Measurements from ENCODE around the gene NFXL1. TPM values are rescaled to one million over a fixed set of nuclear protein-coding genes. Genes with fewer than 3 reads are reported as not detected.

NFXL1 gene
- total RNA-seq (10 to 100 TPM; 13.7 to 16.7 TPM), polyA plus RNA-seq (1 to 10 TPM; 6.0 to 8.2 TPM)
- long read RNA-seq, donor 1, partial matches to known transcripts = 6 of 8 reads
- long read RNA-seq, donor 1, other reads (novel, unspliced or antisense) = 2 of 8 reads
- long read RNA-seq, donor 2, partial matches to known transcripts = 0 of 3 reads
- long read RNA-seq, donor 2, other reads (novel, unspliced or antisense) = 2 of 3 reads

- Histone ChIP-seq H3K4me1 (ENCODE audit: control insufficient read depth in 1 of 2, insufficient read depth in 2 of 2, low read length in 2 of 2) (no peaks in the 10 kb centered on the region), H3K4me3 (ENCODE audit: low read length in 2 of 2) (peak within 1 kb of the TSS; percentile 85 to 92), H3K36me3 (ENCODE audit: control insufficient read depth in 1 of 2, insufficient read depth in 2 of 2, low read length in 1 of 2) (no peaks in the 10 kb centered on the region), H3K27me3 (ENCODE audit: control insufficient read depth in 1 of 2, insufficient read depth in 2 of 2, low read length in 1 of 2) (no peaks in the 10 kb centered on the region), H3K9me3 (ENCODE audit: control insufficient read depth, low read length) (no peaks in the 10 kb centered on the region), H3K27ac (ENCODE audit: low read depth in 1 of 2, low read length in 2 of 2) (peak within 1 kb of the TSS in 1 of 2 donors; percentile 15)
- ATAC-seq (ENCODE audit: low FRiP score) (peak; percentile 100), DNase-seq (peak; percentile 99)
- intact Hi-C loops (cut with DNase I) = loop anchor here in 1 of 2 donors (10.0 kb wide), 1 partner anchor 100 kb away; the partner anchor contains the start of genes CNGA1 and NIPAL1
- 0% methylated on average over 54 to 55 of the region's 55 CpGs for WGBS, 2 donors
These were observed at the start of gene NFXL1 for GRCh38 chr4:47914220-47914925. Gene NFXL1 (minus strand): TSS chr4:47914583. CDS start chr4:47914203, 380 bp downstream.

- no peak for ATAC-seq (ENCODE audit: low FRiP score)
- intact Hi-C loops (cut with DNase I) = no loop called here
- H3K9me3 ChIP-seq (ENCODE audit: control insufficient read depth, low read length) = peaks cover 1% of the 10 kb centered on the region
- H3K27me3 ChIP-seq (ENCODE audit: control insufficient read depth in 1 of 2, insufficient read depth in 2 of 2, low read length in 1 of 2) = no peaks in the 10 kb centered on the region
- H3K27ac ChIP-seq (ENCODE audit: low read depth in 1 of 2, low read length in 2 of 2) = no peak overlapping the region
- no peak for DNase-seq
- H3K4me1 ChIP-seq (ENCODE audit: control insufficient read depth in 1 of 2, insufficient read depth in 2 of 2, low read length in 2 of 2) = no peaks in the 10 kb centered on the region
- H3K4me3 ChIP-seq (ENCODE audit: low read length in 2 of 2) = no peak overlapping the region
- WGBS, 2 donors = 75 to 77% methylated on average over 6 of the region's 6 CpGs
- H3K36me3 ChIP-seq (ENCODE audit: control insufficient read depth in 1 of 2, insufficient read depth in 2 of 2, low read length in 1 of 2) = no peaks in the 10 kb centered on the region
These were observed 40.3 kb upstream of the NFXL1 start for GRCh38 chr4:47954677-47955076.

- 55 to 59% methylated on average over 10 of the region's 10 CpGs for WGBS, 2 donors
- no peak for ATAC-seq (ENCODE audit: low FRiP score)
- no peaks in the 10 kb centered on the region for H3K27me3 ChIP-seq (ENCODE audit: control insufficient read depth in 1 of 2, insufficient read depth in 2 of 2, low read length in 1 of 2)
These were observed 39.9 kb upstream of the NFXL1 start for GRCh38 chr4:47954245-47954644.

GRCh38 chr4:47945930-47946726 lies 31.7 kb upstream of the NFXL1 start:
- Histone ChIP-seq H3K27ac (ENCODE audit: low read depth in 1 of 2, low read length in 2 of 2) (no peak overlapping the region), H3K36me3 (ENCODE audit: control insufficient read depth in 1 of 2, insufficient read depth in 2 of 2, low read length in 1 of 2) (no peaks in the 10 kb centered on the region), H3K27me3 (ENCODE audit: control insufficient read depth in 1 of 2, insufficient read depth in 2 of 2, low read length in 1 of 2) (no peaks in the 10 kb centered on the region), H3K4me1 (ENCODE audit: control insufficient read depth in 1 of 2, insufficient read depth in 2 of 2, low read length in 2 of 2) (no peaks in the 10 kb centered on the region), H3K9me3 (ENCODE audit: control insufficient read depth, low read length) (peaks cover 1% of the 10 kb centered on the region), H3K4me3 (ENCODE audit: low read length in 2 of 2) (no peak overlapping the region)
- intact Hi-C loops (cut with DNase I) = no loop called here
- no peak for DNase-seq
- 81% methylated on average over 5 of the region's 5 CpGs for whole genome bisulfite sequencing, 2 donors
- no peak for ATAC-seq (ENCODE audit: low FRiP score)

More at GRCh38 chr4:47954245-47954644, 39.9 kb upstream of the NFXL1 start:
- Histone ChIP-seq H3K27ac (ENCODE audit: low read depth in 1 of 2, low read length in 2 of 2) (no peak overlapping the region), H3K4me1 (ENCODE audit: control insufficient read depth in 1 of 2, insufficient read depth in 2 of 2, low read length in 2 of 2) (no peaks in the 10 kb centered on the region), H3K9me3 (ENCODE audit: control insufficient read depth, low read length) (peaks cover 1% of the 10 kb centered on the region), H3K4me3 (ENCODE audit: low read length in 2 of 2) (no peak overlapping the region), H3K36me3 (ENCODE audit: control insufficient read depth in 1 of 2, insufficient read depth in 2 of 2, low read length in 1 of 2) (no peaks in the 10 kb centered on the region)
- no peak for DNase-seq
- intact Hi-C loops (cut with DNase I) = no loop called here

GRCh38 chr4:47942081-47942819 lies 27.9 kb upstream of the NFXL1 start:
- intact Hi-C loops (cut with DNase I) = no loop called here
- no peak for ATAC-seq (ENCODE audit: low FRiP score)

GRCh38 chr4:47939456-47939855 lies 25.1 kb upstream of the NFXL1 start:
- Histone ChIP-seq H3K4me3 (ENCODE audit: low read length in 2 of 2) (no peak overlapping the region), H3K36me3 (ENCODE audit: control insufficient read depth in 1 of 2, insufficient read depth in 2 of 2, low read length in 1 of 2) (no peaks in the 10 kb centered on the region), H3K9me3 (ENCODE audit: control insufficient read depth, low read length) (no peaks in the 10 kb centered on the region), H3K27ac (ENCODE audit: low read depth in 1 of 2, low read length in 2 of 2) (no peak overlapping the region), H3K27me3 (ENCODE audit: control insufficient read depth in 1 of 2, insufficient read depth in 2 of 2, low read length in 1 of 2) (no peaks in the 10 kb centered on the region), H3K4me1 (ENCODE audit: control insufficient read depth in 1 of 2, insufficient read depth in 2 of 2, low read length in 2 of 2) (no peaks in the 10 kb centered on the region)
- DNase-seq (no peak), ATAC-seq (ENCODE audit: low FRiP score) (no peak)
- intact Hi-C loops (cut with DNase I) = loop anchor here in 1 of 2 donors (10.0 kb wide), 2 partner anchors 145 to 265 kb away; no protein-coding TSS in a partner anchor
- 85 to 90% methylated on average over 5 of the region's 5 CpGs for WGBS, 2 donors

More at GRCh38 chr4:47942081-47942819, 27.9 kb upstream of the NFXL1 start:
- WGBS, 2 donors = 67 to 68% methylated on average over 10 of the region's 10 CpGs
- H3K36me3 ChIP-seq (ENCODE audit: control insufficient read depth in 1 of 2, insufficient read depth in 2 of 2, low read length in 1 of 2) = no peaks in the 10 kb centered on the region
- H3K27me3 ChIP-seq (ENCODE audit: control insufficient read depth in 1 of 2, insufficient read depth in 2 of 2, low read length in 1 of 2) = no peaks in the 10 kb centered on the region
- no peak for DNase-seq
- no peaks in the 10 kb centered on the region for H3K4me1 ChIP-seq (ENCODE audit: control insufficient read depth in 1 of 2, insufficient read depth in 2 of 2, low read length in 2 of 2)
- no peak overlapping the region for H3K4me3 ChIP-seq (ENCODE audit: low read length in 2 of 2)
- H3K9me3 ChIP-seq (ENCODE audit: control insufficient read depth, low read length) = no peaks in the 10 kb centered on the region
- H3K27ac ChIP-seq (ENCODE audit: low read depth in 1 of 2, low read length in 2 of 2) = no peak overlapping the region

GRCh38 chr4:47936336-47936735 lies 22.0 kb upstream of the NFXL1 start:
- Histone ChIP-seq H3K36me3 (ENCODE audit: control insufficient read depth in 1 of 2, insufficient read depth in 2 of 2, low read length in 1 of 2) (no peaks in the 10 kb centered on the region), H3K4me3 (ENCODE audit: low read length in 2 of 2) (no peak overlapping the region), H3K4me1 (ENCODE audit: control insufficient read depth in 1 of 2, insufficient read depth in 2 of 2, low read length in 2 of 2) (no peaks in the 10 kb centered on the region), H3K27me3 (ENCODE audit: control insufficient read depth in 1 of 2, insufficient read depth in 2 of 2, low read length in 1 of 2) (no peaks in the 10 kb centered on the region), H3K9me3 (ENCODE audit: control insufficient read depth, low read length) (no peaks in the 10 kb centered on the region), H3K27ac (ENCODE audit: low read depth in 1 of 2, low read length in 2 of 2) (no peak overlapping the region)
- intact Hi-C loops (cut with DNase I) = loop anchor here in 1 of 2 donors (10.0 kb wide), 2 partner anchors 148 to 262 kb away; no protein-coding TSS in a partner anchor
- ATAC-seq (ENCODE audit: low FRiP score) = no peak
- WGBS, 2 donors = 87 to 90% methylated on average over 6 of the region's 6 CpGs
- DNase-seq = no peak

- H3K27me3 ChIP-seq (ENCODE audit: control insufficient read depth in 1 of 2, insufficient read depth in 2 of 2, low read length in 1 of 2) = no peaks in the 10 kb centered on the region
- intact Hi-C loops (cut with DNase I) = loop anchor here (5.0 to 10.0 kb wide), 3 partner anchors 151 to 262 kb away; no protein-coding TSS in a partner anchor
- H3K36me3 ChIP-seq (ENCODE audit: control insufficient read depth in 1 of 2, insufficient read depth in 2 of 2, low read length in 1 of 2) = no peaks in the 10 kb centered on the region
- no peak overlapping the region for H3K27ac ChIP-seq (ENCODE audit: low read depth in 1 of 2, low read length in 2 of 2)
- H3K4me3 ChIP-seq (ENCODE audit: low read length in 2 of 2) = no peak overlapping the region
- 0 to 2% methylated on average over 4 of the region's 4 CpGs for WGBS, 2 donors
- H3K9me3 ChIP-seq (ENCODE audit: control insufficient read depth, low read length) = no peaks in the 10 kb centered on the region
- no peak for DNase-seq
- no peaks in the 10 kb centered on the region for H3K4me1 ChIP-seq (ENCODE audit: control insufficient read depth in 1 of 2, insufficient read depth in 2 of 2, low read length in 2 of 2)
- ATAC-seq (ENCODE audit: low FRiP score) = peak; percentile 73
These were observed 19.5 kb upstream of the NFXL1 start for GRCh38 chr4:47933840-47934239.

Measured in aorta (tissue), 5 donors.